Neuronal stem cell (in vitro differentiated cells): ENCODE results near the gene TEX48.

Experiments
- DNase-seq: peaks from one replicate; pipeline ENCODE4 v3.0.0-alpha.2; 2013; ENCODE audit warnings: low spot score
- H2AFZ ChIP-seq: one replicate; pipeline ENCODE4 v1.6.1; 2013; ENCODE audit warnings: mild to moderate bottlenecking, low read length, inconsistent platforms
- H2AK5ac ChIP-seq: 2 replicates; pipeline ENCODE4 v1.6.1; 2013; ENCODE audit warnings: low read depth, mild to moderate bottlenecking, inconsistent platforms, low read length, moderate library complexity, mixed read lengths
- H2BK120ac ChIP-seq: 2 replicates; pipeline ENCODE4 v1.6.1; 2013; ENCODE audit warnings: low read depth, mild to moderate bottlenecking, inconsistent platforms, low read length, moderate library complexity, mixed read lengths
- H2BK12ac ChIP-seq: one replicate; pipeline ENCODE4 v1.6.1; 2013; ENCODE audit warnings: low read length, inconsistent platforms
- H2BK15ac ChIP-seq: 2 replicates; pipeline ENCODE4 v1.6.1; 2013; ENCODE audit warnings: mild to moderate bottlenecking, low read length, inconsistent platforms, mixed read lengths
- H2BK5ac ChIP-seq: one replicate; pipeline ENCODE4 v1.6.1; 2013; ENCODE audit warnings: inconsistent platforms, mild to moderate bottlenecking, low read length, moderate library complexity
- H3K14ac ChIP-seq: one replicate; pipeline ENCODE4 v1.6.1; 2013; ENCODE audit warnings: low read length, inconsistent platforms
- H3K18ac ChIP-seq: 2 replicates; pipeline ENCODE4 v1.6.1; 2013; ENCODE audit warnings: low read length, inconsistent platforms
- H3K23ac ChIP-seq: 2 replicates; pipeline ENCODE4 v1.6.1; 2013; ENCODE audit warnings: low read depth, mild to moderate bottlenecking, mixed read lengths, low read length, inconsistent platforms; ENCODE audit not compliant: poor library complexity
- H3K27ac ChIP-seq: replicated peaks from 3 replicates; pipeline ENCODE4 v1.5.1; 2013; ENCODE audit warnings: low read length, inconsistent platforms
- H3K27me3 ChIP-seq, 3 experiments: 2 replicates each; pipeline ENCODE4 v1.6.1; 2013; ENCODE audit warnings: low read length in 3 of 3, mild to moderate bottlenecking in 2 of 3, inconsistent platforms in 1 of 3, low read depth in 1 of 3, mixed read lengths in 1 of 3, moderate library complexity in 1 of 3; ENCODE audit not compliant: control insufficient read depth in 3 of 3, insufficient read depth in 3 of 3
- H3K36me3 ChIP-seq, 2 donors: replicated peaks in 1 of 2; 2 replicates each; pipeline ENCODE4 v1.6.1; 2013; ENCODE audit warnings: low read length in 2 of 2; ENCODE audit not compliant: control insufficient read depth in 2 of 2, insufficient read depth in 2 of 2
- H3K4ac ChIP-seq: 2 replicates; pipeline ENCODE4 v1.6.1; 2013; ENCODE audit warnings: inconsistent platforms, mild to moderate bottlenecking, low read length, moderate library complexity
- H3K4me1 ChIP-seq, 2 donors: 1 replicate in 1 of 2; 2 replicates in 1 of 2; pipeline ENCODE4 v1.6.1; 2013; ENCODE audit warnings: low read length in 2 of 2, low read depth in 1 of 2; ENCODE audit not compliant: control insufficient read depth in 2 of 2, insufficient read depth in 1 of 2
- H3K4me2 ChIP-seq: one replicate; pipeline ENCODE4 v1.6.1; 2013; ENCODE audit warnings: mild to moderate bottlenecking, low read length, inconsistent platforms; ENCODE audit not compliant: insufficient read depth, poor library complexity, severe bottlenecking
- H3K4me3 ChIP-seq, 2 donors: 2 replicates each; pipeline ENCODE4 v1.5.1; 2013; ENCODE audit warnings: low read length in 2 of 2, mild to moderate bottlenecking in 2 of 2, inconsistent platforms in 1 of 2, moderate library complexity in 1 of 2
- H3K79me1 ChIP-seq: one replicate; pipeline ENCODE4 v1.6.1; 2013; ENCODE audit warnings: low read depth, mild to moderate bottlenecking, inconsistent platforms, low read length, moderate library complexity
- H3K9ac ChIP-seq: one replicate; pipeline ENCODE4 v1.6.1; 2013; ENCODE audit warnings: mild to moderate bottlenecking, low read depth, low read length, inconsistent platforms; ENCODE audit not compliant: poor library complexity
- H3K9me3 ChIP-seq, 2 donors: replicated peaks in 1 of 2; 2 replicates each; pipeline versions ENCODE3 to v1.6.1; 2013; ENCODE audit warnings: low read length in 2 of 2, mild to moderate bottlenecking in 2 of 2, inconsistent platforms in 1 of 2, low read depth in 1 of 2, mixed read lengths in 1 of 2, moderate library complexity in 1 of 2; ENCODE audit not compliant: control insufficient read depth in 2 of 2, insufficient read depth in 1 of 2
- H4K8ac ChIP-seq: one replicate; pipeline ENCODE4 v1.6.1; 2013; ENCODE audit warnings: low read depth, mild to moderate bottlenecking, inconsistent platforms, low read length, moderate library complexity
- H4K91ac ChIP-seq: one replicate; pipeline ENCODE4 v1.6.1; 2013; ENCODE audit warnings: low read length, low read depth, mild to moderate bottlenecking, inconsistent platforms; ENCODE audit not compliant: poor library complexity
- WGBS, 2 donors: extraction: QIAGEN DNeasy Blood & Tissue Kit; methylation state at CpG; one replicate each; pipeline ENCODE4 v1.1.7; 2013; ENCODE audit warnings: missing lambda C conversion rate in 2 of 2, mixed read lengths in 1 of 2; ENCODE audit not compliant: insufficient read length in 2 of 2, insufficient replicate concordance in 1 of 2; ENCODE audit errors: extremely low coverage in 2 of 2; 5-methylcytosine and 5-hydroxymethylcytosine counted together

Gene TEX48

DNA sequence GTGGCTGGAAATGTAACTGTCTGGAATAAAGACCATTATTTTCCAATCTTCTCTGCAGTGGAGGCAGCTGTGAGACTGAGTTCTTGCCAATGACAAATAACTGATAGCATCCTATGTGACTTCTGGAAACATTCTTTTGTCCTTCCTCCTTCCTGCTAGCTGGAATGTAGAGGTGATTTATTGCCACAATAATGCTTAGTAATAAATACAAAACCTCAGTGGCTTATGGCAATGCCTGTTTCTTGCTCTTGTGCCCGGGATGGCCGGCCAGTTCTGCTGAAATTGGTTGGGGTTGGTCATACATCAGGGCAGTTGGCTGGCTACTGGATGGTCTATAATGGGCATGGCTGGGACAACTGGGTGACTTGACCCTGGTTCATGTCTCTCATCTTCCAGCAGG, 12.2 kb upstream of the TEX48 start:
- Histone ChIP-seq H3K9me3 (no peaks in the 10 kb centered on the region), H3K27ac (no peak overlapping the region), H3K23ac (no peak overlapping the region), H2BK5ac (no peak overlapping the region), H3K27me3 (peaks cover 0 to 3% (median 0%) of the 10 kb centered on the region in 3 experiments), H4K8ac (no peak overlapping the region), H2AFZ (no peak overlapping the region), H2BK15ac (no peak overlapping the region), H3K79me1 (no peaks in the 10 kb centered on the region), H2BK120ac (no peak overlapping the region), H2AK5ac (no peak overlapping the region), H3K14ac (no peak overlapping the region), H3K9ac (no peak overlapping the region), H3K36me3 (no peaks in the 10 kb centered on the region), H4K91ac (no peak overlapping the region), H3K4me2 (no peak overlapping the region), H3K18ac (no peak overlapping the region), H3K4me3 (no peak overlapping the region), H2BK12ac (no peak overlapping the region), H3K4me1 (peaks cover 0 to 2% of the 10 kb centered on the region in 2 donors), H3K4ac (no peak overlapping the region)
- WGBS, 2 donors, result no CpG with 5 or more reads among the region's 2 CpGs
- no peak for DNase-seq

DNA sequence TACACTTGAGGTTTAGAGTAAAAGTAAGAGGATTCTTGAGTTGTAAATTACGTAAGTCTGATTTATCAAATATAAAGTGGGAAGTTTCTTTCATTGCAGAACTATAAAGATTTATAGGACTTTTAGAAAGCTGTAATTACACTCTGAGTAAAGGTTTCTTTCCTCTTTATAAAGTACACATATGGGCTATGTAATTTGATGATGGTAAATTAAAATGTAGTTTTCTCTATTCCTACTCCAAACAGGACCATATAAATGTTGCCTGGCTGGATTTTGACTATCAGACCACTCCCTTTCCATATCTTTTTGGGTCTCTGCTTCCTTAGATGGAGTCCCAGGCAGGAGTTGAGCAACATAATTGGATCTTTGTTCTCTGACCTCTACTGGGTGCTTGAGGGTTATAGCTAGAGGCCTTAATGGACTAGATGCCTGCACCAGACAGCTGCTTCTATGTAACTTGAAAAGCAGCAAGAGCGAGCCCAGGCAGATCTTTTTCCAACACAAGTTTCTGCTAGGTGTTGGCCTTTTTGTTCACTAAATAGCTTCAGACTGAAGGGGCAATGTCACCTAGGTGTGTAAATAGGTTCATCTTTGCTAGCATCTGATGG, 11.4 kb upstream of the TEX48 start:
- Histone ChIP-seq H2AK5ac (no peak overlapping the region), H2BK15ac (no peak overlapping the region), H3K27ac (no peak overlapping the region), H3K4ac (no peak overlapping the region), H2AFZ (no peak overlapping the region), H3K4me1 (peaks cover 0 to 2% of the 10 kb centered on the region in 2 donors), H3K9ac (no peak overlapping the region), H3K4me3 (no peak overlapping the region), H3K14ac (no peak overlapping the region), H2BK120ac (no peak overlapping the region), H2BK12ac (no peak overlapping the region), H3K36me3 (no peaks in the 10 kb centered on the region), H3K9me3 (no peaks in the 10 kb centered on the region), H4K91ac (no peak overlapping the region), H3K4me2 (no peak overlapping the region), H4K8ac (no peak overlapping the region), H3K23ac (no peak overlapping the region), H3K18ac (no peak overlapping the region), H3K27me3 (peaks cover 0 to 3% (median 0%) of the 10 kb centered on the region in 3 experiments), H3K79me1 (no peaks in the 10 kb centered on the region), H2BK5ac (no peak overlapping the region)
- no CpG with 5 or more reads among the region's 2 CpGs for WGBS, 2 donors
- no peak for DNase-seq

DNA sequence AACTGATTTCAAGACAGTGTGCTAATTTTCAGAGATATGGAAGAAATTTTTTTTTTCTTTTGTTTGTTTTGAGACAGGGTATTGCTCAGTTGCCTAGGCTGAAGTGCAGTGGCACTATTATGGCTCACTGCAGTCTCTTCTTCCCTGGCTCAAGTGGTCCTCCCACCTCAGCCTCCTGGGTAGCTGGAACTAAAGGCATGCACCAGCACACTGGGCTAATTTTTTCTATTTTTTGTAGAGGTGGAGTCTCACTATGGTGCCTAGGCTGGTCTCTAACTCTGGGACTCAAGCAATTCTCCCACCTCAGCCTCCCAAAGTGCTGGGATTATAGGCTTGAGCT, 9.9 kb upstream of the TEX48 start:
- no peak overlapping the region for H4K8ac ChIP-seq
- H3K79me1 ChIP-seq, result no peaks in the 10 kb centered on the region
- no peak overlapping the region for H2BK120ac ChIP-seq
- H3K9me3 ChIP-seq, result no peaks in the 10 kb centered on the region
- no peaks in the 10 kb centered on the region for H3K36me3 ChIP-seq
- no peak for DNase-seq
- H3K4me2 ChIP-seq, result no peak overlapping the region
- no peak overlapping the region for H4K91ac ChIP-seq
- H3K23ac ChIP-seq, result no peak overlapping the region
- no peak overlapping the region for H2BK15ac ChIP-seq
- H2AK5ac ChIP-seq, result no peak overlapping the region
- H2AFZ ChIP-seq, result no peak overlapping the region
- H3K9ac ChIP-seq, result no peak overlapping the region
- no peak overlapping the region for H3K27ac ChIP-seq
- no peak overlapping the region for H3K4ac ChIP-seq
- no peak overlapping the region for H2BK5ac ChIP-seq
- no peak overlapping the region for H3K18ac ChIP-seq
- peaks cover 0 to 2% of the 10 kb centered on the region in 2 donors for H3K4me1 ChIP-seq
- no peak overlapping the region for H2BK12ac ChIP-seq
- H3K4me3 ChIP-seq, result no peak overlapping the region
- peaks cover 0 to 3% (median 0%) of the 10 kb centered on the region in 3 experiments for H3K27me3 ChIP-seq
- H3K14ac ChIP-seq, result no peak overlapping the region

DNA sequence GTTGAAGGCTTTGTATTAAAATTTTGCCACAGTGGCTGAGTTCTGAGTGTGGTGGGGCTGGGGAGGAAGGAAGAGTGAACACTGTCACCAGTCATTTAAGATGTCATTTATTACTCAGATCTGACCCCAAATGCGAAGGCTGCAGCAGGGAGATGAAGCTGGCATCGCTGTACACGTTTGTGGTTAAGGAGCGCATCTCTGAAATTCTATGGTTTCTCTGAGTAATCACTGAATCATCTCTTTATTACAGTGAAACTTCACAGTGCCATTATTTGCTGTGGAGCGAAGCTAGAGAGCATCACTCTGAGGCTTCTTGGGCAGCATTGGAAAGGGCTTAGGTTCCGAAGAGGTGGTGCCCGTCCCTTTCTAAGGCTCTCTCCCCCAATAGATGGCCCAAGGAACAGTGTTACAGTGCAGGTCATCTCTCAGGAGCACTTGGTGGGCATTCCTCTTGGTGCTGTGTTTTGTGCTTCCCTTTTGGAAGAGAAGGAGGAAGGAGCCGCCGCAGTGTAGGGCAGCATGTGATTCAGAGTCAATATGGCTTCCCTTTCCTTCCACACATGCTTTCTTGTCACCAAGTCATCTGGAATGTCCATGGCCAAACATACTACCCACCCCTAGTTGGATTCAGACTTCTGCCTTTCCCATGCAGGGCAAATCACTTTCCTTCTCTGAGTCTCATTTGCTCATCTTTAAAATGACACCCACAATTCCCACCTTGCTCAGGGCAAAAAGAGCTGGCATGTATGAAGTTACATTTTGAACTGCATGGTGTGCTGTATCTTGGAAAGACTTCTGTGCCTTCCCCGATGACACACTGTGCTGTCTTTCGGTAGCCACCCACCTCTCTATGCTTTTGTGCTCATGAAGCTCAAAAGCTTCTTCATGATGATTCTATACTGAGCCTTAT, 9.3 kb upstream of the TEX48 start:
- no peak overlapping the region for H3K4me3 ChIP-seq
- no peak overlapping the region for H3K14ac ChIP-seq
- H2BK120ac ChIP-seq, result no peak overlapping the region
- peak overlapping the region; percentile 56 for H4K91ac ChIP-seq
- H3K4me1 ChIP-seq, result peaks cover 0 to 2% of the 10 kb centered on the region in 2 donors
- peak overlapping the region; percentile 14 for H2BK15ac ChIP-seq
- H3K27me3 ChIP-seq, result peaks cover 0 to 3% (median 0%) of the 10 kb centered on the region in 3 experiments
- H3K4me2 ChIP-seq, result no peak overlapping the region
- H3K36me3 ChIP-seq, result no peaks in the 10 kb centered on the region
- H3K27ac ChIP-seq, result no peak overlapping the region
- H4K8ac ChIP-seq, result no peak overlapping the region
- H3K18ac ChIP-seq, result no peak overlapping the region
- H2BK12ac ChIP-seq, result no peak overlapping the region
- no peaks in the 10 kb centered on the region for H3K9me3 ChIP-seq
- H3K4ac ChIP-seq, result no peak overlapping the region
- no CpG with 5 or more reads among the region's 11 CpGs for WGBS, 2 donors
- H3K79me1 ChIP-seq, result no peaks in the 10 kb centered on the region
- no peak overlapping the region for H2AFZ ChIP-seq
- DNase-seq, result no peak
- no peak overlapping the region for H3K9ac ChIP-seq
- no peak overlapping the region for H2AK5ac ChIP-seq
- no peak overlapping the region for H3K23ac ChIP-seq
- H2BK5ac ChIP-seq, result no peak overlapping the region
